Keratinocyte (primary cell): ENCODE data around the gene SHANK1. TPM values are rescaled to one million over a fixed set of nuclear protein-coding genes. Genes with fewer than 3 reads are reported as not detected.
"Not testable (repeated sequence)": the region's sequence is repeated elsewhere in the genome, so short reads cannot be mapped to it uniquely, and the experiment has no call there.

Experiments
- DNase-seq: peaks from one replicate; pipeline ENCODE4 v3.0.0-alpha.2; 2011; ENCODE audit warnings: low read depth, missing footprints, low spot score
- FAIRE-seq: peaks from 2 replicates; lab custom pipeline; 2011; peaks lifted over from hg19 to GRCh38; lab: Jason Lieb, UNC
- H2AFZ ChIP-seq: 2 replicates; pipeline ENCODE4 v1.6.0; 2012; ENCODE audit warnings: low read length, control low read depth, inconsistent platforms; ENCODE audit not compliant: control insufficient read depth
- H3K27ac ChIP-seq: 2 replicates; pipeline ENCODE4 v1.5.1; 2011; ENCODE audit warnings: low read length; ENCODE audit not compliant: control insufficient read depth, insufficient read depth
- H3K27me3 ChIP-seq: 3 replicates; pipeline ENCODE4 v1.6.0; 2011; ENCODE audit warnings: low read length; ENCODE audit not compliant: control insufficient read depth, insufficient read depth; ENCODE audit errors: extremely low read depth
- H3K36me3 ChIP-seq, 2 experiments: 2 replicates in 1 of 2; 3 replicates in 1 of 2; pipeline ENCODE4 v1.5.1; 2011; ENCODE audit warnings: low read length in 2 of 2, mild to moderate bottlenecking in 1 of 2; ENCODE audit not compliant: control insufficient read depth in 2 of 2, insufficient read depth in 2 of 2; ENCODE audit errors: extremely low read depth in 1 of 2
- H3K4me1 ChIP-seq: 3 replicates; pipeline ENCODE4 v1.5.1; 2011; ENCODE audit warnings: low read length; ENCODE audit not compliant: control insufficient read depth, insufficient read depth; ENCODE audit errors: extremely low read depth
- H3K4me2 ChIP-seq: 3 replicates; pipeline ENCODE4 v1.6.0; 2011; ENCODE audit warnings: low read depth, low read length; ENCODE audit not compliant: control insufficient read depth, insufficient read depth; ENCODE audit errors: extremely low read depth
- H3K4me3 ChIP-seq, 3 experiments: fragments of 200-600 bp in 1 of 3; sonication (generic) in 1 of 3; 2 replicates in 2 of 3; 3 replicates in 1 of 3; pipeline ENCODE4 v1.5.1; 2011 to 2016; ENCODE audit warnings: low read length in 3 of 3, mild to moderate bottlenecking in 3 of 3, control low read depth in 2 of 3, inconsistent platforms in 1 of 3, low read depth in 1 of 3, mixed read lengths in 1 of 3, mixed run types in 1 of 3, moderate library complexity in 1 of 3; ENCODE audit not compliant: control insufficient read depth in 2 of 3, insufficient read depth in 2 of 3; ENCODE audit errors: extremely low read depth in 1 of 3
- H3K79me2 ChIP-seq: 2 replicates; pipeline ENCODE4 v1.6.0; 2012; ENCODE audit warnings: low read length; ENCODE audit not compliant: control insufficient read depth, insufficient read depth
- H3K9ac ChIP-seq: 3 replicates; pipeline ENCODE4 v1.6.0; 2011; ENCODE audit warnings: low read length; ENCODE audit not compliant: control insufficient read depth, insufficient read depth; ENCODE audit errors: extremely low read depth
- H3K9me1 ChIP-seq: 3 replicates; pipeline ENCODE4 v1.6.0; 2011; ENCODE audit warnings: low read length; ENCODE audit not compliant: control insufficient read depth, insufficient read depth; ENCODE audit errors: extremely low read depth
- H3K9me3 ChIP-seq: 2 replicates; pipeline ENCODE4 v1.5.1; 2012; ENCODE audit warnings: low read depth, low read length; ENCODE audit not compliant: control insufficient read depth
- H4K20me1 ChIP-seq: 3 replicates; pipeline ENCODE4 v1.6.0; 2011; ENCODE audit warnings: low read length; ENCODE audit not compliant: control insufficient read depth, insufficient read depth; ENCODE audit errors: extremely low read depth
- dilution Hi-C: fragments of 300-500 bp; cut with MboI; formaldehyde crosslinking; loops from one replicate; pipeline ENCODE4 v1.7.0; 2020; ENCODE audit warnings: low sequenced_read_pairs; ENCODE audit not compliant: extremely low pct_ligation_motif_present
- polyA plus RNA-seq, 5 experiments: library from polyadenylated mRNA; depleted of rRNA in 3 of 5; stranded (reverse) in 3 of 5; stranded (forward) in 1 of 5; unstranded in 1 of 5; fragments of >200 nt; gene quantifications; 1 replicate in 1 of 5; 2 replicates in 3 of 5; 3 replicates in 1 of 5; pipeline versions ENCODE4 v1.2.1 to v1.2.3, GENCODE V29; 2011 to 2012; ENCODE audit warnings: missing spikeins in 2 of 5, low read depth in 1 of 5, low replicate concordance in 1 of 5

SHANK1 gene
- polyA plus RNA-seq, 1 donor (not counting 4 experiments of a cell fraction or from before 2014, with no cell fraction given) = 0.51 TPM

DNA sequence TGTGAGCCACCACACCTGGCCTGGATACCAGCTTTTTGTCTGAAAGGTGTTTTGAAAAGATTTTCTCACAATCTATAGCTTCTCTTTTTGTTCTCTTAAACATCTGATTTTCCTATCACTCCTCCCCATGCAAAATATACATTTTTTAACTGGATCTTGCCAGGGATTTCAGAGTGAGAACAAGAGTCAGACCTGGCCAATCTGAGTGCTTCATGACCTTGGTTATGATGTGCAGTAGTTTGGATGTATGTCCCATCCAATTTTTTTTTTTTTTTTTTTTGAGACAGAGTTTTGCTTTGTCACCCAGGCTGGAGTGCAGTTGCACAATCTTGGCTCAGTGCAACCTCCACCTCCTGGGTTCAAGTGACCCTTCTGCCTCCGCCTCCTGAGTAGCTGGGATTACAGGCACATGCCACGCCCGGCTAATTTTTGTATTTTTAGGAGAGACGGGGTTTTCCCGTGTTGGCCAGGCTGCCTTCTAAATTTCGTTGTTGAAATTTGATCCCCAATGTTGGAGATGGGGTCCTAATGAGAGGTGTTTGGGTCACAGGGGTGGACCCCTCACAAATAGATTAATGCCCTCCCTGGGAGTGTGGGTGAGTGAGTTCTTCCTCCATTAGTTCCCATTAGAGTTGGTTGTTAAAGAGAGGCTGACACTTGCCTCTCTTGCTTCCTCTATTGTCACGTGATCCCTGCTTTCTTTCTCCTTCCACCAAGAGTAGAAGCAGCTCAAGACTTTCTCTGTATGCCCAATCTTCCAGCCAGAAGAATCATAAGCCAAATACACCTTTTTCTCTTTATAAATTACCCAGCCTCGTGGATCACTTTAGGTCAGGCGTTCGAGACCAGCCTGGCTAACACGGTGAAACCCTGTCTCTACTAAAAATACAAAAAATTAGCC, 106.8 kb downstream of the SHANK1 start:
- H3K27ac ChIP-seq, FAIRE-seq, H3K79me2 ChIP-seq, H3K27me3 ChIP-seq, H3K9me1 ChIP-seq, dilution Hi-C loops, H3K36me3 ChIP-seq, H2AFZ ChIP-seq, H3K9me3 ChIP-seq, H4K20me1 ChIP-seq, DNase-seq, H3K4me3 ChIP-seq, H3K9ac ChIP-seq, H3K4me1 ChIP-seq, H3K4me2 ChIP-seq: not testable (repeated sequence)

Other genes starting within 250 kb of the SHANK1 start
- 26.7 to 36.9 TPM (median 32.3 TPM) in 3 replicates for gene EMC10, start 243.3 kb downstream of the SHANK1 start, polyA plus RNA-seq
- gene GARIN5A, start 243.0 kb downstream of the SHANK1 start, polyA plus RNA-seq = 0.37 to 0.83 TPM (median 0.64 TPM) in 3 replicates
- gene JOSD2, start 208.6 kb downstream of the SHANK1 start, polyA plus RNA-seq = 18.7 to 48.7 TPM (median 21.0 TPM) in 3 replicates
- not detected in 3 replicates for gene ASPDH, start 205.9 kb downstream of the SHANK1 start, polyA plus RNA-seq
- not detected in 3 replicates for gene LRRC4B, start 151.4 kb downstream of the SHANK1 start, polyA plus RNA-seq
- gene SYT3, start 79.9 kb downstream of the SHANK1 start, polyA plus RNA-seq = not detected in 3 replicates
- gene C19orf81, start 70.4 kb downstream of the SHANK1 start, polyA plus RNA-seq = not detected in 3 replicates
- gene CLEC11A, start 3.6 kb upstream of the SHANK1 start, polyA plus RNA-seq = 0.56 to 1.2 TPM (median 0.67 TPM) in 3 replicates
- gene GPR32, start 50.7 kb upstream of the SHANK1 start, polyA plus RNA-seq = not detected in 3 replicates
- not detected in 3 replicates for gene ACP4, start 70.6 kb upstream of the SHANK1 start, polyA plus RNA-seq
- gene KLK1, start 104.0 kb upstream of the SHANK1 start, polyA plus RNA-seq = 0.10 to 0.39 TPM (median 0.31 TPM) in 3 replicates
- not detected in 3 replicates for gene KLK15, start 113.8 kb upstream of the SHANK1 start, polyA plus RNA-seq
- gene KLK3, start 135.1 kb upstream of the SHANK1 start, polyA plus RNA-seq = not detected in 3 replicates
- 0.07 to 0.14 TPM in 2 of 3 replicates, not detected in the other for gene KLK2, start 153.6 kb upstream of the SHANK1 start, polyA plus RNA-seq
- not detected in 3 replicates for gene KLK4, start 191.6 kb upstream of the SHANK1 start, polyA plus RNA-seq
- 425 to 882 TPM (median 477 TPM) in 3 replicates for gene KLK5, start 233.2 kb upstream of the SHANK1 start, polyA plus RNA-seq
- 0.73 to 2.5 TPM (median 1.9 TPM) in 3 replicates for gene KLK6, start 249.8 kb upstream of the SHANK1 start, polyA plus RNA-seq